ENCODE results near the gene RPRD1B. TPM values are rescaled to one million over a fixed set of nuclear protein-coding genes. Genes with fewer than 3 reads are reported as not detected.
A peak's percentile ranks its signal among the peaks of the same experiment; 100 is the strongest.

Gene RPRD1B
- total RNA-seq, 1 experiment from 2014 or later = 112 TPM

- ChIA-PET POLR2A (no interaction called here), CTCF (no interaction called here)
- Histone ChIP-seq H3K36me3 (ENCODE audit: control insufficient read depth, insufficient read depth, low read length) (peaks cover 4% of the 10 kb centered on the region; the same call in 1 of the 2 replicates), H3K27me3 (replicated peaks; ENCODE audit: control insufficient read depth, insufficient read depth, low read length) (no peaks in the 10 kb centered on the region), H3K9me3 (0 out of 2 replicates have a peak, but pooled peaks cover 4% of the 10 kb centered on the region), H3K4me3 (ENCODE audit: low read depth, low read length) (no peak overlapping the region), H3K4me1 (no peaks in the 10 kb centered on the region)
- Mint-ChIP-seq H3K27me3 (ENCODE audit: insufficient read depth, unreplicated experiment) (no peaks in the 10 kb centered on the region), H3K4me1 (ENCODE audit: low read depth, unreplicated experiment) (peaks cover 9% of the 10 kb centered on the region), H3K36me3 (ENCODE audit: insufficient read depth, unreplicated experiment) (peaks cover 24% of the 10 kb centered on the region), H3K9me3 (ENCODE audit: unreplicated experiment) (peaks cover 2% of the 10 kb centered on the region), H3K4me3 (ENCODE audit: unreplicated experiment) (no peak overlapping the region), H3K27ac (ENCODE audit: unreplicated experiment) (no peak overlapping the region)
- intact Hi-C loops (cut with micrococcal nuclease; ENCODE audit: unreplicated experiment) = no loop called here
- DNase-seq = no peak
- BruUV-seq (replicated peaks) = no TSS peak
- TF ChIP-seq CTCF (IDR thresholded peaks at IDR 0.05; ENCODE audit: insufficient read depth in 1 of 2, low read depth in 1 of 2, low read length in 1 of 2, severe bottlenecking in 1 of 2, unreplicated experiment in 1 of 2) = no peak
These were observed 9.1 kb upstream of the RPRD1B start for GRCh38 chr20:38024496-38024895.

GRCh38 chr20:38029453-38029852, 4.1 kb upstream of the RPRD1B start:
- no peak for DNase-seq
- Mint-ChIP-seq H3K4me3 (ENCODE audit: unreplicated experiment) (no peak overlapping the region), H3K36me3 (ENCODE audit: insufficient read depth, unreplicated experiment) (peaks cover 30% of the 10 kb centered on the region), H3K27ac (ENCODE audit: unreplicated experiment) (no peak overlapping the region), H3K4me1 (ENCODE audit: low read depth, unreplicated experiment) (peaks cover 25% of the 10 kb centered on the region), H3K27me3 (ENCODE audit: insufficient read depth, unreplicated experiment) (no peaks in the 10 kb centered on the region), H3K9me3 (ENCODE audit: unreplicated experiment) (no peaks in the 10 kb centered on the region)
- H3K9me3 ChIP-seq = no peaks in the 10 kb centered on the region
- H3K27me3 ChIP-seq (replicated peaks; ENCODE audit: control insufficient read depth, insufficient read depth, low read length) = no peaks in the 10 kb centered on the region
- no peaks in the 10 kb centered on the region for H3K36me3 ChIP-seq (ENCODE audit: control insufficient read depth, insufficient read depth, low read length)
- intact Hi-C loops (cut with micrococcal nuclease; ENCODE audit: unreplicated experiment) = no loop called here
- H3K4me1 ChIP-seq = peaks cover 18% of the 10 kb centered on the region
- TF ChIP-seq CTCF (IDR thresholded peaks at IDR 0.05; ENCODE audit: insufficient read depth in 1 of 2, low read depth in 1 of 2, low read length in 1 of 2, severe bottlenecking in 1 of 2, unreplicated experiment in 1 of 2) = no peak
- no peak overlapping the region for H3K4me3 ChIP-seq (ENCODE audit: low read depth, low read length)
- BruUV-seq (replicated peaks) = no TSS peak
- ChIA-PET POLR2A (interaction anchor here (0.5 kb wide), 1 partner anchor 356 kb away, joined by 4 read pairs; no protein-coding TSS in a partner anchor), CTCF (no interaction called here)

GRCh38 chr20:38031957-38032356, 1.6 kb upstream of the RPRD1B start:
- Histone ChIP-seq H3K9me3 (no peaks in the 10 kb centered on the region), H3K36me3 (ENCODE audit: control insufficient read depth, insufficient read depth, low read length) (peaks cover 3% of the 10 kb centered on the region), H3K27me3 (replicated peaks; ENCODE audit: control insufficient read depth, insufficient read depth, low read length) (no peaks in the 10 kb centered on the region), H3K4me1 (peaks cover 35% of the 10 kb centered on the region), H3K4me3 (ENCODE audit: low read depth, low read length) (peak overlapping the region; percentile 79)
- DNase-seq = no peak
- H3K4me1 Mint-ChIP-seq (ENCODE audit: low read depth, unreplicated experiment) = peaks cover 36% of the 10 kb centered on the region
- intact Hi-C loops (cut with micrococcal nuclease; ENCODE audit: unreplicated experiment) = no loop called here
- peak overlapping the region; percentile 97 for H3K27ac Mint-ChIP-seq (ENCODE audit: unreplicated experiment)
- ChIA-PET POLR2A (no interaction called here), CTCF (interaction anchor here (2.0 to 2.3 kb wide), 2 partner anchors 41 to 189 kb away, joined by 7 to 8 read pairs; no protein-coding TSS in a partner anchor)
- H3K9me3 Mint-ChIP-seq (ENCODE audit: unreplicated experiment) = no peaks in the 10 kb centered on the region
- H3K27me3 Mint-ChIP-seq (ENCODE audit: insufficient read depth, unreplicated experiment) = no peaks in the 10 kb centered on the region
- no peak for TF ChIP-seq CTCF (IDR thresholded peaks at IDR 0.05; ENCODE audit: insufficient read depth in 1 of 2, low read depth in 1 of 2, low read length in 1 of 2, severe bottlenecking in 1 of 2, unreplicated experiment in 1 of 2)
- H3K4me3 Mint-ChIP-seq (ENCODE audit: unreplicated experiment) = peak overlapping the region; percentile 95
- BruUV-seq (replicated peaks) = no TSS peak
- H3K36me3 Mint-ChIP-seq (ENCODE audit: insufficient read depth, unreplicated experiment) = peaks cover 32% of the 10 kb centered on the region
